Mucosa of descending colon (tissue), 3 donors: ENCODE data around the gene NYNRIN. TPM values are rescaled to one million over a fixed set of nuclear protein-coding genes. Genes with fewer than 3 reads are reported as not detected.

Source experiments
- ATAC-seq: fragments of 200-7000 bp; cut with Tn5 transposase; one replicate; pipeline ENCODE4 v1.9.1; 2020; ENCODE audit warnings: mild to moderate bottlenecking, moderate library complexity
- DNase-seq, 3 donors: peaks; one replicate each; pipeline ENCODE4 v3.0.0-alpha.2; 2020
- H3K36me3 ChIP-seq: fragments of 200-600 bp; one replicate; pipeline ENCODE4 v1.8.0; 2021; ENCODE audit warnings: low read depth, mild to moderate bottlenecking
- H3K4me1 ChIP-seq: fragments of 200-600 bp; one replicate; pipeline ENCODE4 v1.8.0; 2021; ENCODE audit warnings: low read depth, mild to moderate bottlenecking
- H3K4me3 ChIP-seq: fragments of 200-600 bp; one replicate; pipeline ENCODE4 v1.8.0; 2021; ENCODE audit warnings: mild to moderate bottlenecking
- H3K9me3 ChIP-seq: fragments of 200-600 bp; one replicate; pipeline ENCODE4 v1.8.0; 2021; ENCODE audit warnings: mild to moderate bottlenecking
- intact Hi-C, 2 donors: fragments of 100-400 bp; cut with DNase I in 1 of 2; cut with micrococcal nuclease in 1 of 2; formaldehyde crosslinking; loops; one replicate each; pipeline versions ENCODE4 v1.11.0 to v1.11.1; 2022; cut with DNase I, micrococcal nuclease
- total RNA-seq, 3 donors: library from RNA; stranded (reverse); fragmentation: NEBNext Ultra II Directional in 2 of 3; extraction: Animal tissue kit (Norgen Biotek cat#: 25700) in 2 of 3; gene quantifications; one replicate each; pipeline versions ENCODE4 v1.2.1 to v1.2.4, GENCODE V29; 2021 to 2023
- TF ChIP-seq, protein P1 (sequence below): fragments of 200-600 bp; IDR thresholded peaks from one replicate; pipeline ENCODE4 v1.8.0; 2022; ENCODE audit warnings: antibody characterized with exemption, mild to moderate bottlenecking
- donor health status: DM: no; HTN: no; CAD: no; lungs with moderate emphysema.
- donor health status: DM: no; HTN: no; CAD: no.
- donor health status: DM: no; HTN: yes; CAD: no.

NYNRIN gene
- total RNA-seq, 3 donors from 2014 or later: 12.1 to 15.8 (median 13.4) TPM

DNA sequence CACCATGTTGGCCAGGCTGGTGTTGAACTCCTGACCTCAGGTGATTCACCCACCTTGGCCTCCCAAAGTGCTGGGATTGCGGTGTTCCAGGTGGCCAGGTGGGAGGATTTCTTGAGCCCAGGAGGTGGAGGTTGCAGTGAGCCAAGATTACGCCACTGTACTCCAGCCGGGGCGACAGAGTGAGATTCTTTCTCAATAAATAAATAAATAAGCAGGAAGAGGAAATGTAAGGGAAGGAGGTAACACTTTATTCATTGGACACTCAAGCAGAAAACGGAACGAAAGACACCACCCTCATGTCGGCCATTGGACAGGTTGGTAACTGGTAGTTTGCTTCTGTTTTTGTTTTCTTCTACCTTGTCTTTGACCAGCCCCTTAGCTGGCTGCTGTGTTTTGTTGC is 43.8 kb upstream of the NYNRIN start:
- no peaks in the 10 kb centered on the region for H3K36me3 ChIP-seq
- no peaks in the 10 kb centered on the region for H3K9me3 ChIP-seq
- H3K4me3 ChIP-seq: no peak overlapping the region
- DNase-seq (no peak), ATAC-seq (no peak)
- intact Hi-C loops: no loop called here
- H3K4me1 ChIP-seq: peaks cover 4% of the 10 kb centered on the region
- TF ChIP-seq, protein P1, sequence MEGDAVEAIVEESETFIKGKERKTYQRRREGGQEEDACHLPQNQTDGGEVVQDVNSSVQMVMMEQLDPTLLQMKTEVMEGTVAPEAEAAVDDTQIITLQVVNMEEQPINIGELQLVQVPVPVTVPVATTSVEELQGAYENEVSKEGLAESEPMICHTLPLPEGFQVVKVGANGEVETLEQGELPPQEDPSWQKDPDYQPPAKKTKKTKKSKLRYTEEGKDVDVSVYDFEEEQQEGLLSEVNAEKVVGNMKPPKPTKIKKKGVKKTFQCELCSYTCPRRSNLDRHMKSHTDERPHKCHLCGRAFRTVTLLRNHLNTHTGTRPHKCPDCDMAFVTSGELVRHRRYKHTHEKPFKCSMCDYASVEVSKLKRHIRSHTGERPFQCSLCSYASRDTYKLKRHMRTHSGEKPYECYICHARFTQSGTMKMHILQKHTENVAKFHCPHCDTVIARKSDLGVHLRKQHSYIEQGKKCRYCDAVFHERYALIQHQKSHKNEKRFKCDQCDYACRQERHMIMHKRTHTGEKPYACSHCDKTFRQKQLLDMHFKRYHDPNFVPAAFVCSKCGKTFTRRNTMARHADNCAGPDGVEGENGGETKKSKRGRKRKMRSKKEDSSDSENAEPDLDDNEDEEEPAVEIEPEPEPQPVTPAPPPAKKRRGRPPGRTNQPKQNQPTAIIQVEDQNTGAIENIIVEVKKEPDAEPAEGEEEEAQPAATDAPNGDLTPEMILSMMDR: no peak

DNA sequence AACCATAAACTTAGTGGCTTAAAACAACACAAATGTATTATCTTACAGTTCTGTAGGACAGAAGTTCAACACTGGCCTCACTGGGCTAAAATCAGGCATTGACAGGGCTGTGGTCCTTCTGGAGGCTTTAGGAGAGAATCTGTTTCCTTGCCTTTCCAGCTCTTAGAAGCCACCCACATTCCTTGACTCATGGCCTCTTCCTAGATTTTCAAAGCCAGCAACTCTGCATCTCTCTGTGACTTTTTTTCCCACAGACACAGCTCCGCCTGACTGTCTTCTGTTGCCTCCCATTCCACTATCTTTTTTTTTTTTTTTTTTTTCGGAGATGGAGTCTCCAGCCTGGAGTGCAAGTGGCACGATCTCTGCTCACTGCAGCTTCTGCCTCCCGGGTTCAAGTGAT is 42.6 kb upstream of the NYNRIN start:
- Histone ChIP-seq H3K4me3 (no peak overlapping the region), H3K36me3 (no peaks in the 10 kb centered on the region), H3K4me1 (peaks cover 4% of the 10 kb centered on the region), H3K9me3 (no peaks in the 10 kb centered on the region)
- TF ChIP-seq, protein P1: no peak
- ATAC-seq (no peak), DNase-seq (no peak)
- intact Hi-C loops: no loop called here

DNA sequence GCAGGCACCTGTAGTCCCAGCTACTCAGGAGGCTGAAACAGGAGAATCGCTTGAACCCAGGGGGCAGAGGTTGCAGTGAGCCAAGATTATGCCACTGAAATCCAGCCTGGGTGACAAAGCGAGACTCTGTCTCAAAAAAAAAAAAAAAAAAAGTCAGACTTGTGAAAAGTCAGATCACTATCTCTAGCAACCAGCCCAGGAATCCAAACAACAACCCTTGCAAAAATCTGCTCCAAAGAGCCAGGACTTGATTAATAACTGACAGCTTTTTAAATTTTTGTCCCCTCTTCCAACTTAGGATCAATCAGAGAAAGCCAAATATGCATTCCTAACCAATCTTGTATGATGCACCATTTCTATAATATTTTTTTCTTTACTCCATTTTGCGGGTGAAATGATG is 38.5 kb upstream of the NYNRIN start:
- TF ChIP-seq, protein P1: no peak
- Histone ChIP-seq H3K4me1 (no peaks in the 10 kb centered on the region), H3K9me3 (no peaks in the 10 kb centered on the region), H3K4me3 (no peak overlapping the region), H3K36me3 (no peaks in the 10 kb centered on the region)
- intact Hi-C loops: no loop called here
- DNase-seq: no peak
- no peak for ATAC-seq

DNA sequence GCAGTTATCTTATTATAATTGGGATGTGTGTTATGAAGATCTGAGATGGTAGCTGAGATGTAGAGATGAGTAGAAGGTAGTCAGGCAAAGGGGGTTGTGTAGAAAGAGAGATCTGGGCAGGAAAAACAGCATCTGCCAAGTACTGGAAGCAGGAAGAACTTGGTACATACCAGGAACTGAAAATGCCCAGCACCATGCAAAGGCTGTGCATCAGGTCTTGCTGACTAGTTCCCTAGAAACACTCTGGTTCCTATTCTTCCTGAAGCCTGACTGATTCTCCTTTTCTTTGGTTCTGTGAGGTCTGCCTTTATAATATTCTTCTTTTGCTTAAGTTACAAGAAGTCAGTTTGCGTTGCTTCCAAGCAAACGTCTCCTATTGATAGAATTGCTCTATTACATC is 37.5 kb upstream of the NYNRIN start:
- no peak for ATAC-seq
- intact Hi-C loops: no loop called here
- Histone ChIP-seq H3K36me3 (no peaks in the 10 kb centered on the region), H3K4me1 (no peaks in the 10 kb centered on the region), H3K9me3 (no peaks in the 10 kb centered on the region), H3K4me3 (no peak overlapping the region)
- no peak for DNase-seq
- TF ChIP-seq, protein P1: no peak

DNA sequence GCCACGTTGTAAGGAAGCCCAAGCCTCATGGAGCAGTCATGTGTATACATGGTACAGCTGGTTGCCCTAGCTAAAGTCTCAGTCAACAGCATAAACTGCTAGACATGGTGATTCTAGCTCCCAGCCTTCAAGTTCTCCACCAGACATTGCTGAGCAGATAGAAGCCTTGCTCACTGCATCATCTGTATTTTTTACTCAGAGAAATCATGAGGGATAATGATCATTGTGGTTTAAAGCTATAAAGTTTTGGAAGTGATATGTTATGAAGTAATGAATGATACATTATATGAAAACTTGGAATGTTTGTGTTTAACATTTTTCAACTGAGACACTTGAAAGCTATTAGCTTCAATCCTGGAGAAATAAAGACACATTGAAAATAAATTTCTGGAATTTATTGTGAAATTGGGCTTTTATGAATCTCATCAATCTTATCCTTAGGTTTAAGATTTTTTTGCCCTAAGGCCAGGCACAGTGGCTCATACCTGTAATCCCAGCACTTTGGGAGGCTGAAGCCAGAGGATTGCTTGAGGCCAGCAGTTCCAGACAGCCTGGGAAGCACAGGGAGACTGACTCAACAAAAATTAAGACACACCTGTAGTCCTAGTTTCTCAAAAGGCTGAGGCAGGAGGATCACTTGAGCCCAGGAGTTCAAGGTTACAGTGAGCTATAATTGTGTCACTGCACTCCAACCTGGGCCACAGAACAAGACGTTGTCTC is 36.4 kb upstream of the NYNRIN start:
- no peak for ATAC-seq
- DNase-seq: no peak
- TF ChIP-seq, protein P1: no peak
- intact Hi-C loops: no loop called here
- no peak overlapping the region for H3K4me3 ChIP-seq
- no peaks in the 10 kb centered on the region for H3K9me3 ChIP-seq
- no peaks in the 10 kb centered on the region for H3K36me3 ChIP-seq
- peaks cover 2% of the 10 kb centered on the region for H3K4me1 ChIP-seq

DNA sequence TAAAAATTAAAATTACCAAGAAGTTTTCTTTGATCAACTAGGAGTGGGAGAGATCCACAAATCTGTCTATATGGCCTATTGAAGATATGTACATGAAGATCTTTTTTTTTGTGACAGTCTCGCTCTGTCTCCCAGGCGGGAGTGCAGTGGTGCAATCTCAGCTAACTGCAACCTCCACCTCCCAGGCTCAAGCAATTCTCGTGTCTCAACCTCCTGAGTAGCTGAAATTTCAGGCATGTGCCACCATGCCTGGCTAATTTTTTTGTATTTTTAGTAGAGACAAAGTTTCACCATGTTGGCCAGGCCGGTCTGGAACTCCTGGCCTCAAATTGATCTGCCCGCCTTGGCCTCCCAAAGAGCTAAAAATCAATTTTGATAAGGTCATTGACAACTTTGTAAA is 35.4 kb upstream of the NYNRIN start:
- H3K9me3 ChIP-seq: no peaks in the 10 kb centered on the region
- TF ChIP-seq, protein P1: no peak
- ATAC-seq: no peak
- peaks cover 5% of the 10 kb centered on the region for H3K4me1 ChIP-seq
- no peaks in the 10 kb centered on the region for H3K36me3 ChIP-seq
- intact Hi-C loops: no loop called here
- DNase-seq: no peak
- H3K4me3 ChIP-seq: no peak overlapping the region
